Endometrial microvascular endothelial cells (primary cell): Measurements from ENCODE around the gene TAF1B. TPM values are rescaled to one million over a fixed set of nuclear protein-coding genes. Genes with fewer than 3 reads are reported as not detected.
"Not testable (repeated sequence)": the region's sequence is repeated elsewhere in the genome, so short reads cannot be mapped to it uniquely, and the experiment has no call there.

Experiments used
- in situ Hi-C: cut with HindIII; loops from 2 replicates; pipeline ENCODE4 v1.10.0; 2017; ENCODE audit warnings: low sequenced_read_pairs, low pct_unique_long_range_greater_than_20kb; ENCODE audit errors: inconsistent ontology term
- total RNA-seq: library from RNA; depleted of rRNA; stranded (reverse); fragments of >200 nt; gene quantifications from one replicate; pipeline ENCODE4 v1.2.3, GENCODE V29; 2015; ENCODE audit errors: inconsistent ontology term

TAF1B gene
- total RNA-seq, 1 donor from 2014 or later = 22.9 TPM

- in situ Hi-C loops = no loop called here
Observed at GRCh38 chr2:9852881-9853280, 9.6 kb downstream of the TAF1B start.

- in situ Hi-C loops = no loop called here
Observed at GRCh38 chr2:9857814-9858729, 14.8 kb downstream of the TAF1B start.

GRCh38 chr2:9858730-9859068 lies 15.4 kb downstream of the TAF1B start:
- in situ Hi-C loops = no loop called here

DNA sequence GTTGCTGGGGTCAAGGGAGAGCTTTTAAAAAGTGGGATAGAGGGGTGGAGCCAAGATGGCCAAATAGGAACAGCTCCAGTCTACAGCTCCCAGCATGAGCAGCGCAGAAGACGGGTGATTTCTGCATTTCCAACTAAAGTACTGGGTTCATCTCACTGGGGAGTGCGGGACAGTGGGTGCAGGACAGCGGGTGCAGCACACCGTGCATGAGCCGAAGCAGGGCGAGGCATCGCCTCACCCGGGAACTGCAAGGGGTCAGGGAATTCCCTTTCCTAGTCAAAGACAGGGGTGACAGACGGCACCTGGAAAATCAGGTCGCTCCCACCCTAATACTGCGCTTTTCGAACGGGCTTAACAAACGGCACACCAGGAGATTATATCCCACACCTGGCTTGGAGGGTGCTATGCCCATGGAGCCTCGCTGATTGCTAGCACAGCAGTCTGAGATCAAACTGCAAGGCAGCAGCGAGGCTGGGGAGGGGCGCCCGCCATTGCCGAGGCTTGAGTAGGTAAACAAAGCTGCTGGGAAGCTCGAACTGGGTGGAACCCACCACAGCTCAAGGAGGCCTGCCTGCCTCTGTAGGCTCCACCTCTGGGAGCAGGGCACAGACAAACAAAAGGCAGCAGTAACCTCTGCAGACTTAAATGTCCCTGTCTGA lies 17.8 kb downstream of the TAF1B start:
- in situ Hi-C loops = not testable (repeated sequence)

GRCh38 chr2:9867881-9868280 lies 24.6 kb downstream of the TAF1B start:
- in situ Hi-C loops = no loop called here

GRCh38 chr2:9873337-9873736 lies 30.1 kb downstream of the TAF1B start:
- in situ Hi-C loops = no loop called here

GRCh38 chr2:9877026-9877425 lies 33.8 kb downstream of the TAF1B start:
- in situ Hi-C loops = no loop called here

DNA sequence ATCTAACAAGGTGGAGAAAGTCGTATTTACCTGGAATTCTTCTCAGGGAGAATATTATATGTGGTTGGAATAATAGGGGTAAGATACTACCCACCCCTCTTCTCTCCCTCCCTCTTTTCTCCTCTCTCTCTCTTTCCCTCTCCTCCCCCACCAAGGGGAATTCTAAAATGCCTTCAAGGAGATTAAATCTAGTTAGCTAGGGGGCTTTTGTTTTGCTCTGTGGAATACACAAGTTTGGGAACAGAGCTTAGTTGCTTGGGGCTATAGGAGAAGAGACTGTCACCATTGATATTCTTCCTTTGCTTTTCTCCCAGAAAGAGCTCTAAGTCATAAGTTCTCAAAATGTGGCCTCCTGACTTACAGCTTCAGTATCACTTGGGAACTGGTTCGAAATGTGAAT lies 34.5 kb downstream of the TAF1B start:
- in situ Hi-C loops = no loop called here

DNA sequence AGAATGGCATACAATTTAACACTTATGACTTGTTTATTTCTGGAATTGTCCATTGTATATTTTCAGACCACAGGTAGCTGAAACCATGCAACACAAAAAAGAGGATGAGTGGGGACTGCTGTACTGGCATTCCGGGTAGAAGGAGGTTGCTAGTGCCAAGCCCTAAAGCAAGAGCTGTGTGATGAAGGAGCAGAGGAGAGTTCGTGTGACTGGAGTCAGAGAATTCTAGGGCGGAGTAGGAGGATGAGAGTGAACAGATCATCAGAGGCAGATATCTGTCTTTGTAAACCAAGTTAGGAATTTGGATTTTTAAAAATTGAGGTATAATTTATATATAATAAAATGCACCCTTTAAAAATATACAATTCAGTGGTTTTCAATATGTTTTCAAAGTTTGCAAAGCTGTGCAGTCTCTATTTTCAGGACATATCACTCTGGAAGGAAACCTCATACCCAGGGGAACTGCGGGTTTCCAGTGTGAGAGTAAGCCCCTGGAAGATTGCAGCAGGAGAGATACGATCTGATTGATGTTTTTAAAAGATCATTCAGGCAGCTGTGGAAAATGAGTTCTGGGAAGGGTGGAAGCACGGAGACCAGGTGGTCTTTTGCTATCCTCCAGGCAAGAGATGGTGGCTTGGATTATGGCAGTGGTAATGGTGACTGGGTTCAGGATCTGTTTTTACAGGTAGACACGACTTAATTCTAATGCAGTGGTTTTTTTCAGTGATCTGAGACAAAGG lies 36.4 kb downstream of the TAF1B start:
- in situ Hi-C loops = no loop called here

DNA sequence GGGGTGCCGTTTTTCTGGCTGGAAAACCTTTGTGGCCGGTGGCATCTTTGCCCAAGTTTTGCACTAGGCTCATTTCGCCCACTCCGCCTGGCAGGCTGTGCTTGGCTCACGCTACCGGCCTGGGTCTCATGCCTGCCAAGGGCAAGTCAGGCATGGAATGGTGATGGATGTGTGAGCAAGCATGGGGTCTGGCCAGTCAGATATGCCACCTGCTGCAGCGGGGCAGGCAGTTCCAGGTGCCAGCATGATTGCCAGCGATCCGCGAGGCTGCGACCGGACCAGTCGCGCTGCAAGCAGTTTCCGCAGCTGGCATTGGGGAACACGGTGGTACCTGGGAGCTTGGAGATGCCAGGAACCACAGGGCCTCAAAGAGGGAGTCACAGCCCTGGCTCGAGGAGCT lies 40.6 kb downstream of the TAF1B start:
- in situ Hi-C loops = no loop called here

DNA sequence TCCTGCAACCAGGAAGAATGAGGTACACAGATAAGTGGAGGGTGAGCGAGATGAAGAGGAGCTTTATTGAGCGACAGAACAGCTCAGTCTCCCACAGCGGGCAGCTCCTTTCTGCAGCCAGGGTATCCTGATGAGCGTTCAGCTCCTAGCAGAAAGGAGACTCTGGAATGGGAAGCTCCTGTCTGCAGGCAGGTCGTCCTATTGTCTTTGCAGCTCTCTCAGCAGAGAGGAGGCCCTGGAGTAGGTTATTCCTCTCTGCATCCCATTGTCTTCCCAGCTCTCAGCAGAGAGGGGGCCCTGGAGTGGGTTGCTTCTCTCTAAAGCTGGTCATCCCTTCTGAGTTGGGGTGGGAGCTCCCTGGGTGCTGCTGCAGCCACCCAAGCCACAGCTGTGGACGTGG lies 41.2 kb downstream of the TAF1B start:
- in situ Hi-C loops = no loop called here

- in situ Hi-C loops = no loop called here
Observed at GRCh38 chr2:9885036-9885684, 41.9 kb downstream of the TAF1B start.

GRCh38 chr2:9887513-9887912 lies 44.2 kb downstream of the TAF1B start:
- in situ Hi-C loops = no loop called here

DNA sequence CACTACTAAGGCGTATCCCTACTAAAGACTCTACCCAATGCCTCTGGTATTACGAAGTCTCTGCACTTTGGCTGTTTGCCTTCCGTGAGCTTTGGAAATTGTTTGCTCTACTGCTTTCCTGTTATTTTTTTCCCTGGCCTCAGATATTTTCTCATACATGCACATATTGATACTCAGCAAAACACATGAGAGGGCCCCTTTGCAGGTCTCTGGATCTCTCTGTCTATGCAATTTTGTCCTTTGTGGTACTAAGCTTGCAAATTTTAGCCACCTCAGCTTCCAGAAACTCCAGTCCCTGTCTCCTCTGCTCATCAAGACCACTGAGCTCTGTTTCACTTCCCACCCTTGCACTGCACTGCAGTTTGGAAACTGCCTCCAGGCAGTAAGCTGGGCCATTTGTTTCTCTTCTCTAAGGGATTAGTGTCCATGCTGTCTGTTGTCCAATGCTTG lies 46.6 kb downstream of the TAF1B start:
- in situ Hi-C loops = no loop called here

- in situ Hi-C loops = no loop called here
Observed at GRCh38 chr2:9892236-9892635, 49.0 kb downstream of the TAF1B start.

- in situ Hi-C loops = no loop called here
Observed at GRCh38 chr2:9895669-9896590, 52.7 kb downstream of the TAF1B start.

- in situ Hi-C loops = no loop called here
Observed at GRCh38 chr2:9897331-9897737, 54.1 kb downstream of the TAF1B start.

DNA sequence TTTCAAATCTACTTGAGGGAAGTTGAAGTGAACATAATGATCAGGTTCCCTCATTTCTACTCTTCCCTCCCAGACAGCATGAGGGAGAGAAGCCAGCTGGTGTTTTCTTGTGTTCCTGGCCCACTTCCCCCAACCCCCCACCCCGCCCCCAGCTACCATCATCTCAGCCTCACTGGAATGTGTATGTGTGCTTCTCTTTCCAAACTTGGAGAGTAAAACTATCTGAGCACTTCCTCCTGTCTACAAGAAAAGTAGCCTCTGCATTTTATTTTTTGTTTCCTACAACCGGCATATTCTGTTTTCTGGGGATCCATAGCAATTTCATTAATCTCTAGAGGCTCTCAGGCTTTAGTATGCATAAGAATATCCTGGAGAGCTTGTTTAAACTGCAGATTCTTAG lies 54.6 kb downstream of the TAF1B start:
- in situ Hi-C loops = no loop called here
